ENCODE results near the gene SLC25A48. TPM values are rescaled to one million over a fixed set of nuclear protein-coding genes. Genes with fewer than 3 reads are reported as not detected.
"Not testable (repeated sequence)": the region's sequence is repeated elsewhere in the genome, so short reads cannot be mapped to it uniquely, and the experiment has no call there.

SLC25A48 gene
- total RNA-seq, 1 donor from 2014 or later: 59.3 TPM

DNA sequence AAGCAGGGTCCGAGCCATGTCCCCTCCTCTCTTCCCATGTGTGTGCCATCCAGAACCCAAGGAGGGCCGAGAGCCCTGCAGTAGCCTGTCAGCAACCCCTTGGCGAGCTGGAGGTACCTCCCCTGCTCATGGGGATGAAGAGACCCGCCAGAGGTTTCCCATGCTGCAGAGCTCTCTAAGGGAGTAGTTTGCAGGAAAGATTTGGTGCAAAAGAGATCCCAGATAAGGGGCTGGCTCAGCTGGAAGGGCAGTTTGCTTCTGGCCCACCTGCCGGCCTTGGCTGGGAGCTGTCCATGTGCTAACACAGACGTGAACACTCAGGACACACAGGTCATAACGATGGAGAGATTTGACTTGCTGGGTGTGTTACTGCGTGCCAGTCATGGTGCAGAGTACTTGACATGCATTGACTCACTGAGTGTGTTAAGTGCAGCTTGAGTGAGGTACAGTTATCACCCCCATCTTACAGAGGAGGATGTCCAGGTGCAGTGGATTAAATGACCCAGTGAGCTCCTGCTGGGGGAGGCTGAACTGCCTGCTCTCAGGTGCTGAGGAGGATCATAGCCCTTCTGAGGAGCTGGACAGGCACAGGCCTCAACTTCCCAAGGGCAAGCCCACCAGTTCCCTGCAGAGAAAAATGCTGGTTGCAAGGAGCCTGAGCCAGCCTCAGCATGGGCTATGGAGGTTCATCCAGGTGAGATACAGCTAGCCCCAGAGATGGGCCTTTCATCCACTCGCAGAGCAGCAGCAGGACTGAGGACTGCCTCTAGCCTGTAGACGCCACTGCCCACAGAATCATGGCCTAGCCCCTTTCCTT lies 6.3 kb upstream of the SLC25A48 start:
- intact Hi-C loops (cut with DNase I): loop anchor here (10.0 kb wide), 1 partner anchor 253 kb away; the partner anchor contains the start of gene CXCL14
- no peak for ATAC-seq
- DNase-seq (ENCODE audit: low spot score): no peak

GRCh38 chr5:135828782-135829127 lies 5.7 kb upstream of the SLC25A48 start:
- DNase-seq (ENCODE audit: low spot score) (no peak), ATAC-seq (no peak)
- intact Hi-C loops (cut with DNase I): loop anchor here (10.0 kb wide), 1 partner anchor 254 kb away; the partner anchor contains the start of gene CXCL14

- intact Hi-C loops (cut with DNase I): loop anchor here (10.0 kb wide), 1 partner anchor 254 kb away; the partner anchor contains the start of gene CXCL14
- no peak for DNase-seq (ENCODE audit: low spot score)
- no peak for ATAC-seq
Measured at GRCh38 chr5:135829179-135829578, 5.3 kb upstream of the SLC25A48 start.

GRCh38 chr5:135829681-135830383 lies 4.6 kb upstream of the SLC25A48 start:
- ATAC-seq (peak; percentile 48), DNase-seq (ENCODE audit: low spot score) (peak; percentile 79)
- intact Hi-C loops (cut with DNase I): loop anchor here (10.0 kb wide), 1 partner anchor 255 kb away; the partner anchor contains the start of gene CXCL14

DNA sequence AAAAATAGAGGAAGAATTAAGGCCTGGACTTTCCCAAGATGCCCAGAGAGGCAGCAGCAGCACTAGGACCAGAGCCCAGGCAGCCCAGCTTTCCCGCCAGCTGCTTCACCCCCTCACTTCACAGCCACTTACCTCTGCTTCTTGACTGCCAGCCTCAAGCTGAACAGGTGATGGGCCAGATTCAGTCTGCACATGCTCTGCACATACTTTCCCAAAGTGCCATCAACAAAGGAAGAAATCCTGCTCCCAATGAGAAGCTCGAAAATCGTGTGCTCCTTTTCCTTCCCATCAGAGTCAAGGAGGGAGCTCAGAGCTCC lies 4.1 kb upstream of the SLC25A48 start:
- intact Hi-C loops (cut with DNase I): no loop called here
- no peak for DNase-seq (ENCODE audit: low spot score)
- no peak for ATAC-seq

- ATAC-seq (no peak), DNase-seq (ENCODE audit: low spot score) (no peak)
- intact Hi-C loops (cut with DNase I): no loop called here
Measured at GRCh38 chr5:135830876-135831275, 3.6 kb upstream of the SLC25A48 start.

DNA sequence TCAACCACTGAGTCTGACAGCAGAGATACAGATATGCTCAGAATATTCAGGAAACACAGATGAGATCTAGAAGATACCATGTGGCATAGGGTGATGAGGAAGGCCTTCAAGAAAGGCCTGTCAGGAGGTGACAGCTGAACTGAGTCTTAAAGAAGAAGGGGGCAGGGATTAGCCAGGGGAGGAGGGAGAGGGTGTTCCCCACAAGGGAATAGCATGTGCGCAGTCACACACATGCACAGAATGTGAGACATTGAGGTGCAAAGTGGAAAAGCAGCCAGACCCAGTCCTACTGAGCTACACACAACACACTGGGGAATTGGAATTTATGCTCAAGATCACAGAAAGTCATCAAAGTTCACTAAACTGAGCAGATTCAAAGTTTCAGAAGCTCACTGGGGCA lies 3.0 kb upstream of the SLC25A48 start:
- intact Hi-C loops (cut with DNase I): no loop called here
- no peak for ATAC-seq
- no peak for DNase-seq (ENCODE audit: low spot score)

- intact Hi-C loops (cut with DNase I): no loop called here
- DNase-seq (ENCODE audit: low spot score): no peak
- no peak for ATAC-seq
Measured at GRCh38 chr5:135831851-135832555, 2.5 kb upstream of the SLC25A48 start.

DNA sequence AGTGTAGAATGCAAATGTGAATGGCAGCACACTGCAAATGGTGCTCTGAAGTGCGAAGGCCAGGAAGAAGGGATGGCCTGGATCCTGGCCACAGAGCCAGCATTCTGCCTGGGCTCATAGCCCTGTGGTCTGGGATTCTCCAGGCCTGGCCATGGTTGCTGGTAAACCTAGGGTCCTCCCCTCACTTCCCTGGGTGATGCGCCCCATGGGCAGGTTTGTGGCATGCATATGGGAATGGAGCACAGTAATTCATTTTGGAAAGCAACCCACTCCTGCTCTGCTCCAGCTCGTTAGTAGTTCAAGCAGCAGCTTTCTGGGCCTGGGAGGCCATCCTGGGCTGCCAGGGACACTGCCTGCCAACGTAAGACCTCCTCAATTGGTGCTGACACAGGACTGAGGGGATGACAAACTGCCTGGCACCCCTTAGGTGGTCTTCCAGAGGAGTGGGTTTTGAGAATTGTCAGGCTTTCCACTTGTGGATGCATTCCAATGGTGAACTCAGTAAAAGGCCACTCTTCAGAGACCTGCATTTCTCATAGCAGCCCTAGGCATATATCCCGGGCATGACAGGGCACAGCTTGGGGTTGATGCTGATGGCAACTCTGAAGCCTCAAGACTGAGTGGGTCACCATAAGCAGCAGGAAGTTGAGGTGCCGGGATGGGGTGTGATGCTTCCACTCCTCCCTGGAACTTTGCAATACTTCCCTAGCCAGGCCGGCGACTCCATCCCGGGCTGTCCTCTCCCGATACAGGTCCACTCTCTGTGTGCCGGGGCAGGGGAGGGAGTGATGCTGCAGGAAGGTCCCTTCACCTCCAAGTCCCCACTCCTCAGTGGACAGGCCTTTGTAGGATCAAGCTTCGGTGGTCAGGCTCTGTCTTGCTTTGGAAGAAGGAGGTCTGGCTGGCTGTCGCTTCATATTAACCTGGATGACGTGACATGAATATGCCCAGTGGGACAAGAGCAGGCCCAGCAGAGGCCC lies 1.2 kb upstream of the SLC25A48 start:
- no peak for ATAC-seq
- peak; percentile 45 for DNase-seq (ENCODE audit: low spot score)
- intact Hi-C loops (cut with DNase I): no loop called here

- intact Hi-C loops (cut with DNase I): no loop called here
- ATAC-seq: peak; percentile 37
- DNase-seq (ENCODE audit: low spot score): peak; percentile 36
Measured at GRCh38 chr5:135833961-135834638, 363 bp upstream of the SLC25A48 start.

- ATAC-seq (no peak), DNase-seq (ENCODE audit: low spot score) (peak; percentile 35)
- intact Hi-C loops (cut with DNase I): no loop called here
Measured at GRCh38 chr5:135835766-135836165, 1.3 kb downstream of the SLC25A48 start.

GRCh38 chr5:135838395-135838794 lies 3.9 kb downstream of the SLC25A48 start:
- DNase-seq (ENCODE audit: low spot score); ATAC-seq; intact Hi-C loops (cut with DNase I): not testable (repeated sequence)

DNA sequence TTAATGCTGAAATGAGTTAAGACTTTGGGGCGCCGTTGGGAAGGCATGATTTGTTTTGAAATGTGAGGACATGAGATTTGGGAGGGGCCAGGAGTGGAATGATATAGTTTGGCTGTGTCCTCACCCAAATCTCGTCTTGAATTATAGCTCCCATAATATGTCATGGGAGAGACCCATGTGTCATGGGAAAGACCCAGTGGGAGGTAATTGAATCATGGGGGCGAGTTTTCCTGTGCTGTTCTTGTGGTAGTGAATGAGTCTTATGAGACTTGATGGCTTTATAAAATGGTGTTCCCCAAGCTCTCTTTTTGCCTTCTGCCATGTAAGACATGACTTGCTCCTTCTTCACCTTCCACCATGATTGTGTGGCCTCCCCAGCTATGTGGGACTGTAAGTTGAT lies 5.1 kb downstream of the SLC25A48 start:
- DNase-seq (ENCODE audit: low spot score) (peak; percentile 21), ATAC-seq (no peak)
- intact Hi-C loops (cut with DNase I): no loop called here

DNA sequence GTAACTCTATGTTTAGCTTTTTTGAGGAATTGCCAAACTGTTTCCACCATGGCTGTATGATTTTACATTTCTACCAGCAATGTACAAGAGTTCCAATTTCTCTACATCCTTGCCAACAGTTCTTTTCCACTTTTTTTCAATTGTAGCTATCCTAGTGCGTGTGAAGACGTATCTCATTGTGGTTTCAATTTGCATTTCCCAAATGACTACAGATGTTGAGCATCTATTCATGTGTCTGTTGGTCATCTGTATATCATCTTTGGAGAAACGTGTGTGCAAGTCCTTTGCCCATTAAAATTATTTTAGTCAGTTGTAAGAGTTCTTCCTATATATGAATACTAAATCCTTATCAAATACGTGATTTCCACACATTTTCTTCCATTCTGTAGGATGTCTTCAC lies 6.5 kb downstream of the SLC25A48 start:
- ATAC-seq: no peak
- intact Hi-C loops (cut with DNase I): no loop called here
- DNase-seq (ENCODE audit: low spot score): no peak

DNA sequence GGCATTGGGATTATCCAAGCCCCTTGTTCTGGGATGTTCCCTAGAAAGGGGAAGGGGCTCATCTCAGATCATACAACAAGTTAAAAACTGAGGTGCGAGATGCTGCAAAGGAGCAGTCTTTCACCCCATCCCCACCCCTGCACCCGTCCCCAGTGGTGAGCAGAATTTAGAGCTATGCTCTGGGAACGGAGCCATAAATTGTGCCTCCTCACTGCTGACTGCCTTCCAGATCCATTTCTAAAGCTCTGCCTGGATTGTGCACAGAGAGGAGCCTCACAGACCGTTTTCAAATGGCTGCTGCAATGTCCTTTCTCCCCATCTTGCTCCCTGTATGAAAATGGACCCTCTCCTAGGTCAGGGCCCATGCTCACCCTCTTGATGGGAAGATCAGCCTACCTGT lies 8.3 kb downstream of the SLC25A48 start:
- peak; percentile 53 for ATAC-seq
- intact Hi-C loops (cut with DNase I): no loop called here
- DNase-seq (ENCODE audit: low spot score): no peak

- DNase-seq (ENCODE audit: low spot score) (no peak), ATAC-seq (peak; percentile 73)
- intact Hi-C loops (cut with DNase I): no loop called here
Measured at GRCh38 chr5:135843571-135844337, 9.3 kb downstream of the SLC25A48 start.

GRCh38 chr5:135846311-135846710 lies 11.8 kb downstream of the SLC25A48 start:
- DNase-seq (ENCODE audit: low spot score) (no peak), ATAC-seq (no peak)
- intact Hi-C loops (cut with DNase I): no loop called here

Data from sciatic nerve (tissue), 2 donors.